ENCODE data around the gene ATP6V0C.

The ATP6V0C gene

DNA sequence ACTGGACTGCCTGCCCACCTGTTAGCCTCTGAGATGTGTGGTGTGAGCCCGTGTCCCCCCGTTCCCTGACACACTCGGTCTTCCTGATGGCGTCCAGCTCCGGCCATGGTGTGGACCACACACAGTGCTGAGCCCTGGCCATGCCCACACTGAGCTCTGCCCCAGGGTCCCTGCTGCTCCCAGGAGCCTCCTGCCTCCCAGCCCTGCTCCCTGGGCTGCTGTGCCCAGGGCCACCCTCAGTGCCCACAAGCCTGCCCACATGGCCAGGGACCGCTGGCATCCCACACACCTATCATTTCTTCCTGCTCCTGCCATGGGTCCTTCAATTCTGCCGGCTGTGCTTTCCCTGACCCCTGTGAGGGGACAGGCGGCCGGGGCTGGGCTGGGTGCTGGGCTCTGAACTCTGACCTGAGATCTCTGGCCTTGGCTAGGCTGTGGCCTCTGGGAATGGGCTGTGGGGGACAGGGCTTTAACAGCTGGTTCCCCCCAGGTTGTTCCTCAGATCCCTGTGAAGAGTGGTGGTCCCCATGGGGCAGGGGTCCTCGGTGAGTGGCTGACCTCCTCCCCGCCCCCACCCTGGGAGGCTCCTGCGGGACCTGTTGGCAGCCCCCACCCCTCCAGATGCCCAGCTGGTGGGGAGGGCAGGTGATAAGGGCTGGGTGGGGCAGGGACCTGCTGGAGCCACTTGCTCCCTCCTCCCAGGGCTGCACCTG, 13.5 kb downstream of the ATP6V0C start:
- peaks cover 6 to 56% of the 10 kb centered on the region in 2 donors for H3K36me3 ChIP-seq (ENCODE audit: control insufficient read depth in 1 of 2, insufficient read depth in 2 of 2, low read length in 2 of 2)
- peaks cover 0 to 6% of the 10 kb centered on the region in 2 donors for H3K4me1 ChIP-seq (ENCODE audit: control insufficient read depth in 1 of 2, insufficient read depth in 2 of 2, low read length in 2 of 2)

DNA sequence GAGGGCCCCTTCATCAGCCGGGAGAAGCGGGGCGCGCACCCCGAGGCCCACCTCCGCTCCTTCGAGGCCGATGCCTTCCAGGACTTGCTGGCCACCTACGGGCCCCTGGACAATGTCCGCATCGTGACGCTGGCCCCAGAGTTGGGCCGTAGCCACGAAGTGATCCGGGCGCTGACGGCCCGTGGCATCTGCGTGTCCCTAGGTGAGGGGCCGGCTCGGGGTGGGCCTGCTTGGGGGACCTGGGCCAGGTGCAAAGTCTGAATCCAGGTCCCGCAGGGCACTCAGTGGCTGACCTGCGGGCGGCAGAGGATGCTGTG, 14.0 kb downstream of the ATP6V0C start:
- H3K9me3 ChIP-seq (ENCODE audit: control insufficient read depth in 1 of 2, low read length in 2 of 2): no peaks in the 10 kb centered on the region
- H3K36me3 ChIP-seq (ENCODE audit: control insufficient read depth in 1 of 2, insufficient read depth in 2 of 2, low read length in 2 of 2): peaks cover 6 to 56% of the 10 kb centered on the region in 2 donors
- H3K4me1 ChIP-seq (ENCODE audit: control insufficient read depth in 1 of 2, insufficient read depth in 2 of 2, low read length in 2 of 2): peaks cover 0 to 10% of the 10 kb centered on the region in 2 donors
- no peaks in the 10 kb centered on the region for H3K27me3 ChIP-seq (ENCODE audit: low read depth, low read length)
- H3K4me3 ChIP-seq (ENCODE audit: low read depth in 1 of 2, low read length in 2 of 2): no peak overlapping the region
- H3K27ac ChIP-seq (ENCODE audit: low read length): no peak overlapping the region

More for the DNA sequence above, 13.5 kb downstream of the ATP6V0C start:
- no peak overlapping the region for H3K27ac ChIP-seq (ENCODE audit: low read length)
- no peaks in the 10 kb centered on the region for H3K9me3 ChIP-seq (ENCODE audit: control insufficient read depth in 1 of 2, low read length in 2 of 2)
- no peak overlapping the region for H3K4me3 ChIP-seq (ENCODE audit: low read depth in 1 of 2, low read length in 2 of 2)
- no peaks in the 10 kb centered on the region for H3K27me3 ChIP-seq (ENCODE audit: low read depth, low read length)

DNA sequence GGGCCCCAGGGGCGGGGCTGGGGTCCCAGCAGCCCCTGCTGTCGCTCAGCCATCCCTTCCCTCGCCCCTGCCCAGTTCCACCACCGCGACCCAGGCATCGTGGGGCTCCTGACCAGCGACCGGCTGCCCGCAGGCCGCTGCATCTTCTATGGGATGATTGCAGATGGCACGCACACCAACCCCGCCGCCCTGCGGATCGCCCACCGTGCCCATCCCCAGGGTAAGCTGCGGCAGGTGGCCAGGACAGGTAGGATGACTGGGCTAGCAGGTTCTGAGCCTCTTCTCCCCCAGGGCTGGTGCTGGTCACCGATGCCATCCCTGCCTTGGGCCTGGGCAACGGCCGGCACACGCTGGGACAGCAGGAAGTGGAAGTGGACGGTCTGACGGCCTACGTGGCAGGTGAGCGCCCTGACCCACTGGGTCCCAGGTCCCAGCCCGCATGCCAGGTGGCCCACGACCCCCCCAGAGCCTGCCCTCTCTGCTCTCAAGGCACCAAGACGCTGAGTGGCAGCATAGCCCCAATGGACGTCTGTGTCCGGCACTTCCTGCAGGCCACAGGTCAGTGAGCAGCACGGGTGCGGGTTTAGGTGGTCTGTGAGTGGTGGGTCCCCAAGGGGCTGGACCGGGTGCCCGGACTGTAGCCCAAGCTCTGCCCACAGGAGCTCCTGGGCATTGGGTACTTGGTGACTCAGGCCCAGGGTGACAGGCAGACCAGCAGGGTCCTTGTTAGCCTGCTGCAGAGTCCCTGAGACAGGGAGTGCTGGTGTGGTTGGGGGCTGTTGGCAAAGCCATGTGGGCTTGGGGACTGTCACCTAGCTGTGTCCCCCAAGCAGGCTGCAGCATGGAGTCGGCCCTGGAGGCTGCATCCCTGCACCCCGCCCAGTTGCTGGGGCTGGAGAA, 14.7 kb downstream of the ATP6V0C start:
- peaks cover 0 to 12% of the 10 kb centered on the region in 2 donors for H3K4me1 ChIP-seq (ENCODE audit: control insufficient read depth in 1 of 2, insufficient read depth in 2 of 2, low read length in 2 of 2)

DNA sequence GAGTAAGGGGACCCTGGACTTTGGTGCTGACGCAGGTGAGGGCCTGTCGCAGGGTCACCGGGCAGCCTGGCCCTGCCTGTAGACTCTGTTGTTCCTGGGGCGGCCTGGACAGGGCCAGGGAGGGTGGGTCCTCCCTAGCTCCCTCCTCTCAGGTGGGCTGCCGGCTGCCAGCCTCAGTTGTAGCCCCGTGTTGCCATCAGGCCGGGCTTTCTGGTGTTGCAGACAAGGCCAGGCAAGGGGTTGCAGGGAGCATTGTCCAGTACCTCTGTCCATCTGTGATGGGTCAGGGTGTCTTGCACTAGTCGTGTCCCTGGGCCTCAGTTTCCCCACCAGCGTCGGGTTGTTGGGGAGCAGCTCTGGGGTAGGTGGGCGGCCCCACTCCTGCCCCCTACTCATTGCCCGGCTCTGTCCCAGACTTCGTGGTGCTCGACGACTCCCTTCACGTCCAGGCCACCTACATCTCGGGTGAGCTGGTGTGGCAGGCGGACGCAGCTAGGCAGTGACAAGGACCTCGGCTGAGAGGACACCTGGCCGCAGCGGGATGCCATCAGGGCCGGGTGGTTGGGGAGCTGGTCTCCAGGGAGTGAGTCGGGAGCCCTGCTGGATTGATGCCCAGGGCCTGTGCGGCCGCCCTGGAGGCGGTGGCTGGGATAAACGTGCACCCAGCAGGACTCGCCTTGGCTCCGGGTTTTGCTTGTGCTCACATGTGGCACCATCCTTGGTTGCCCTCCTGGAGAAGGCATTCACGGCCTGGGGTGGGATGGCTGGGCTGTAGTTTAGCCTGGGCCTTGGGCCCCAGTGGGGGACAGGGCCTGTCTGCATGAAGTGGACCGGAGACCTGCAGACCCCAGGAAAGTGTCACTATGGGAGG, 15.5 kb downstream of the ATP6V0C start:
- Histone ChIP-seq H3K27ac (ENCODE audit: low read length) (no peak overlapping the region), H3K36me3 (ENCODE audit: control insufficient read depth in 1 of 2, insufficient read depth in 2 of 2, low read length in 2 of 2) (peaks cover 6 to 42% of the 10 kb centered on the region in 2 donors), H3K9me3 (ENCODE audit: control insufficient read depth in 1 of 2, low read length in 2 of 2) (no peaks in the 10 kb centered on the region), H3K4me3 (ENCODE audit: low read depth in 1 of 2, low read length in 2 of 2) (no peak overlapping the region), H3K4me1 (ENCODE audit: control insufficient read depth in 1 of 2, insufficient read depth in 2 of 2, low read length in 2 of 2) (peaks cover 0 to 12% of the 10 kb centered on the region in 2 donors), H3K27me3 (ENCODE audit: low read depth, low read length) (no peaks in the 10 kb centered on the region)

More for the DNA sequence above, 14.7 kb downstream of the ATP6V0C start:
- H3K27ac ChIP-seq (ENCODE audit: low read length): no peak overlapping the region
- no peak overlapping the region for H3K4me3 ChIP-seq (ENCODE audit: low read depth in 1 of 2, low read length in 2 of 2)
- peaks cover 6 to 51% of the 10 kb centered on the region in 2 donors for H3K36me3 ChIP-seq (ENCODE audit: control insufficient read depth in 1 of 2, insufficient read depth in 2 of 2, low read length in 2 of 2)
- no peaks in the 10 kb centered on the region for H3K27me3 ChIP-seq (ENCODE audit: low read depth, low read length)
- H3K9me3 ChIP-seq (ENCODE audit: control insufficient read depth in 1 of 2, low read length in 2 of 2): no peaks in the 10 kb centered on the region

DNA sequence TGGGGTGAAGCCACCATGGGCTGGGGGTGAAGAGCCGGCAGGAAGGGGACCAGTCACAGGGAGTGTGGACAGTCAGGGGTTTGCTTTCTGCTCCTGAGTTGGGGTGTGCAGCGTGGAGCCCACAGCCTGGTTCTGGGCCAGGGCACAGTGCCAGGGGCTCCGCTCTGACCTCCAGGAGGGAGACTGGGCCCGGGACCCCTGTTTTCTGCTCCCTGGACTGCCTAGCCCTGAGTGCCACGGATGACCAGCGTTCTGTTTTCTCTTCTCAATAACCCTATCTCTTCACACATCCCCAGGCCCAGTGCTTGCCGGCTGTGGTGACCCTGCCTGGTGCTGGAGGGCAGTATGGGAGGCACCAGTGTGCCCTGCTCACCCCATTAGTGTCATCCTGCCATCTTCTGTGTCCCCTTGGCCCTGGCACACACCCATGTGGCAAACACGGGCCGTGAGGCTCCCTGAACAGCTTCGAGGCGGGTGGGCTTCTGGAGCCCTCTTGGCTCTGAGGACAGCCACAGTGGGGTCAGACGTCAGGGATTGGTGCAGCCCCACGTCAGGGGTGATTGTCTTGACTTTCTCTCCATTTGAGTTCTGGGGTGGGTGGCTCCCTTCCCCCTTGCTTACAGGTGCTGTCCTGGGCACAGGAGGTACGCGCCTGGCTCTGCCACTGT, 16.3 kb downstream of the ATP6V0C start:
- no peaks in the 10 kb centered on the region for H3K9me3 ChIP-seq (ENCODE audit: control insufficient read depth in 1 of 2, low read length in 2 of 2)
- no peaks in the 10 kb centered on the region for H3K27me3 ChIP-seq (ENCODE audit: low read depth, low read length)
- no peak overlapping the region for H3K4me3 ChIP-seq (ENCODE audit: low read depth in 1 of 2, low read length in 2 of 2)
- no peak overlapping the region for H3K27ac ChIP-seq (ENCODE audit: low read length)
- H3K36me3 ChIP-seq (ENCODE audit: control insufficient read depth in 1 of 2, insufficient read depth in 2 of 2, low read length in 2 of 2): peaks cover 6 to 36% of the 10 kb centered on the region in 2 donors
- peaks cover 0 to 12% of the 10 kb centered on the region in 2 donors for H3K4me1 ChIP-seq (ENCODE audit: control insufficient read depth in 1 of 2, insufficient read depth in 2 of 2, low read length in 2 of 2)

DNA sequence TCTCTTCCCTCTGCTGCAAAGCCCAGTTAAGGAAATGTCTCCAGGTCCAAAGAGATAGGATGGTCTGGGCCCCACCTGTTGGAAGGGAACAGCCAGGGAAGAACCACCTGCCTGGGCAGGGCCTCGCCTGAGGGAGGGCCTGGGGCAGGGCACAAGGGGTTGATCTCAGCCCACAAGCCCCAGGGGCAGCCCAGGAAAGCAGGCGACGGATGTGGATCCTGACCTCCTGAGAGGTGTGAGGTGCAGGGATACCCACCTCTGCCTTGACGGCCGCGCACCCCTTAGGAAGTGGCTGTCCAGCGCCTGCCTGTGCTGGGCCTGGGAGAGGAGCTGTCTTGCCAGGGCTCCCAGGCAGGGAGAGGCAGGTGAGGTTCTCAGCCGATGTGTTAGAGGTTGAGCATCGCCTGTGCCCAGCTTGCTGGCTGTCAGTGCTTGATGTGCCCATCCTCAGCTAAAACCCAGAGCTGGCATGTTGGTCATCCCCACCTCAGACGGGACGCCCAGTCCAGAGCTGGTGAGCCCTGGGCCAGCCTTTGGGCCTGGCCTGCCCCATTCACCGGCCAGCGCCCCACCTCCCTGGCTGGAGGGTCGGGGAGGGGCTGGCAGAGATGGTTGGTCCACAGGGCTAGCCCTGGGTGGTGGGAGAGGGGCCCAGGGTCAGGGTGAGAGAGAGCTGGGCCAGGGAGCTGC, 17.0 kb downstream of the ATP6V0C start:
- Histone ChIP-seq H3K27ac (ENCODE audit: low read length) (no peak overlapping the region), H3K9me3 (ENCODE audit: control insufficient read depth in 1 of 2, low read length in 2 of 2) (no peaks in the 10 kb centered on the region), H3K27me3 (ENCODE audit: low read depth, low read length) (no peaks in the 10 kb centered on the region), H3K4me1 (ENCODE audit: control insufficient read depth in 1 of 2, insufficient read depth in 2 of 2, low read length in 2 of 2) (peaks cover 0 to 12% of the 10 kb centered on the region in 2 donors), H3K4me3 (ENCODE audit: low read depth in 1 of 2, low read length in 2 of 2) (no peak overlapping the region), H3K36me3 (ENCODE audit: control insufficient read depth in 1 of 2, insufficient read depth in 2 of 2, low read length in 2 of 2) (peaks cover 6 to 36% of the 10 kb centered on the region in 2 donors)

DNA sequence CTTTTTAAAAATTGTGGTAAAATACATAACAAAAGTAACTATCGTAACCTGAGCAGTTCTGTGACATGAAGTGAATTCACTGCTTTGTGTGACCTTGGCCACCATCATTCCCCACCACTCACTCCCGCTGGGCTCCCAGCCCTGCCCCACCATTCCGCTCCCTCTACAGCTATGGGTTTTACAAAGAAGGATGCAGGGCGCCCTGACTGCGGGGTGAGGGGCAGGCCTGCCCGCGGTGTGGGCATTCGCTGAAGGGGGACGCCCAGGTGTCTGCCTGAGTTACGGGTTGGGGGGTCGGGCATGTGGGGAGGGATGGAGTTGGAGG, 17.6 kb downstream of the ATP6V0C start, which contains the start of gene CEMP1:
TSS of gene CEMP1 (minus strand) at position 38 of the 325 bp plus-strand sequence. CDS start 335 bp downstream, outside the sequence.
- H3K36me3 ChIP-seq (ENCODE audit: control insufficient read depth in 1 of 2, insufficient read depth in 2 of 2, low read length in 2 of 2): peaks cover 6 to 30% of the 10 kb centered on the region in 2 donors
- H3K4me1 ChIP-seq (ENCODE audit: control insufficient read depth in 1 of 2, insufficient read depth in 2 of 2, low read length in 2 of 2): peaks cover 0 to 12% of the 10 kb centered on the region in 2 donors
- H3K27ac ChIP-seq (ENCODE audit: low read length): peak within 1 kb of the TSS; percentile 95
- peak within 1 kb of the TSS; percentile 66 to 84 for H3K4me3 ChIP-seq (ENCODE audit: low read depth in 1 of 2, low read length in 2 of 2)
- H3K9me3 ChIP-seq (ENCODE audit: control insufficient read depth in 1 of 2, low read length in 2 of 2): no peaks in the 10 kb centered on the region
- no peaks in the 10 kb centered on the region for H3K27me3 ChIP-seq (ENCODE audit: low read depth, low read length)

DNA sequence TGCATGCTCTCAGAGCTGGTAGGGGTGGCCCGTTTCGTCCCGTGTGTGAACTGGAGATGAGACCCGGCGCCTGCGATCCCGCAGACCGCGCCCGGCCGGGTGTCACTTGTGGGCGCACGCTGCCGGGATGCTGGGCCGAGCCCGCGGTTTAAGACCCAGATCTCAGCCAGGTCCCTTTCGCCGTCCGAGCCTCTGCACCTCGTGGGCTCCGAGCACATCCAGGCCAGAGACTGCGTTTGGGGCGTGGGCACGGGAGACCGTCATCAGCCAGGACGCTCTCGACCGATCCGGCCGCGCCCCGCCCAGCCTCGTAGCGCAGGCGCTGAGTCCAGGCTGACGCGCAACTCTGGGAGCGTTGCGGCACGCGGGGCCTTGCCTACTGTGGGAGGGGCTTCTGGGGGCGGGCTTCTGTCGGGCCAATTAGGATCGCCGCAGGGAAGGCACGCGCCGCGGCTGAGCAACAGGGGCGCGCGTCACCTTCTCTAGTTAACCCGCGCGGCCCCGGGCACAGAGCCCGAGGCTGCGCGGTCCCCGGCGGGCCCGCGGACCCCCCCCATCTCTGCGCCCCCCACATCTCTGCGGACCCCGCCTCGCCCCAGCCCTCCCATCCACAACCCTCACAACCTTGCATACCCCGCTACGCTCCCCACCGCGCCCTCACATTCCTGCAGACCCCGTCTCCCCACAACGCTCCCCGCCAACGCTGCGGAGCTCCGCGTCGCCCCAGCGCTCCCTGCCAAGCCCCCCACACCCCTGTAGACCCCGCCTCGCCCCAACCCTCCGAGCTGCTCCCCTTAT, 18.1 kb downstream of the ATP6V0C start:
- Histone ChIP-seq H3K27me3 (ENCODE audit: low read depth, low read length) (no peaks in the 10 kb centered on the region), H3K9me3 (ENCODE audit: control insufficient read depth in 1 of 2, low read length in 2 of 2) (no peaks in the 10 kb centered on the region), H3K36me3 (ENCODE audit: control insufficient read depth in 1 of 2, insufficient read depth in 2 of 2, low read length in 2 of 2) (peaks cover 6 to 29% of the 10 kb centered on the region in 2 donors), H3K27ac (ENCODE audit: low read length) (peak overlapping the region; percentile 95), H3K4me1 (ENCODE audit: control insufficient read depth in 1 of 2, insufficient read depth in 2 of 2, low read length in 2 of 2) (peaks cover 0 to 13% of the 10 kb centered on the region in 2 donors), H3K4me3 (ENCODE audit: low read depth in 1 of 2, low read length in 2 of 2) (peak overlapping the region; percentile 66 to 84)

DNA sequence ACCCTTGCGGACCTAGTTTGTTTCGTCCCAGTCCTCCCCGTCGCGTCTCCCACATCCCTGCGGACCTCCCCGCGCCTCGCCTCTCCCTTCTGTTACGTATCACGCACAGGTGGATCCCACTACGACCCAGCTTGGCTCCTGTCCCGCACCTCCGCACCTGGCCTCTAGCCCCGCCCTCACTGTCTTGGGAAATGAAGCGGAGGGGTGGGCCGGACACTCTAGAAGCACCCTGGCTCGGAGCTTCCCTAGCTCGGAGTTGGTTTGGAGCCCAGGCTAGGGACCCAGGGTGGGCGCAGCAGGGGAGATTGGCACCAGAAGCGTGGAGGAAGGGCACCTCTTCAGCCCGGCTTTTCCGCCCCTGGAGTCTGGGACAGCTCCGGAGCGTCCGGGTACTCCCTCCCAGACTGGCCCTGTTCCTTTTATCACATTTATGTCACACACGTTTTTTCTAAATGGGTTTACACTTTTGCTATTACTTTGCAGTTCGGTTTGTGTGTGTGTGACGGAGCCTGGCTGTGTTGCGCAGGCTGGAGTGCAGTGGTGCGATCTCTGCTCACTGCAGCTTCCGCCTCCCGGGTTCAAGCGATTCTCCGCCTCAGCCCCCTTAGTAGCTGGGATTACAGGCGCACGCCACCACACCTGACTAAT, 18.9 kb downstream of the ATP6V0C start:
- peaks cover 6 to 28% of the 10 kb centered on the region in 2 donors for H3K36me3 ChIP-seq (ENCODE audit: control insufficient read depth in 1 of 2, insufficient read depth in 2 of 2, low read length in 2 of 2)
- no peaks in the 10 kb centered on the region for H3K27me3 ChIP-seq (ENCODE audit: low read depth, low read length)
- H3K4me3 ChIP-seq (ENCODE audit: low read depth in 1 of 2, low read length in 2 of 2): peak overlapping the region; percentile 66 to 84
- no peaks in the 10 kb centered on the region for H3K9me3 ChIP-seq (ENCODE audit: control insufficient read depth in 1 of 2, low read length in 2 of 2)
- peak overlapping the region; percentile 95 for H3K27ac ChIP-seq (ENCODE audit: low read length)
- H3K4me1 ChIP-seq (ENCODE audit: control insufficient read depth in 1 of 2, insufficient read depth in 2 of 2, low read length in 2 of 2): peaks cover 0 to 16% of the 10 kb centered on the region in 2 donors
